Glutamatergic neuron (in vitro differentiated cells): ENCODE results near the gene PRPH2. TPM values are rescaled to one million over a fixed set of nuclear protein-coding genes. Genes with fewer than 3 reads are reported as not detected.
A peak's percentile ranks its signal among the peaks of the same experiment; 100 is the strongest.

ENCODE experiments used
- DNase-seq: peaks from one replicate; pipeline ENCODE4 v3.0.0; 2022
- H3K27ac Mint-ChIP-seq: one replicate; pipeline ENCODE4 v1.8.0; 2020; ENCODE audit warnings: mild to moderate bottlenecking, mixed read lengths, inconsistent platforms; ENCODE audit not compliant: unreplicated experiment
- H3K27me3 Mint-ChIP-seq: one replicate; pipeline ENCODE4 v1.8.0; 2020; ENCODE audit warnings: mild to moderate bottlenecking, moderate library complexity, mixed read lengths, inconsistent platforms; ENCODE audit not compliant: unreplicated experiment
- H3K36me3 Mint-ChIP-seq: one replicate; pipeline ENCODE4 v1.8.0; 2020; ENCODE audit warnings: mild to moderate bottlenecking, mixed read lengths, inconsistent platforms; ENCODE audit not compliant: unreplicated experiment
- H3K4me1 Mint-ChIP-seq: one replicate; pipeline ENCODE4 v1.8.0; 2020; ENCODE audit warnings: mild to moderate bottlenecking, low read depth, mixed read lengths, inconsistent platforms; ENCODE audit not compliant: unreplicated experiment
- H3K4me3 Mint-ChIP-seq: one replicate; pipeline ENCODE4 v1.8.0; 2020; ENCODE audit warnings: mild to moderate bottlenecking, mixed read lengths, inconsistent platforms; ENCODE audit not compliant: unreplicated experiment
- H3K9me3 Mint-ChIP-seq: one replicate; pipeline ENCODE4 v1.8.0; 2020; ENCODE audit warnings: mild to moderate bottlenecking, moderate library complexity, mixed read lengths, inconsistent platforms; ENCODE audit not compliant: unreplicated experiment
- total RNA-seq: library from RNA; stranded (reverse); fragmentation: NEBNext Ultra II Directional; extraction: Animal tissue kit (Norgen Biotek cat#: 25700); gene quantifications from one replicate; pipeline ENCODE4 v1.2.1, GENCODE V29; 2021; ENCODE audit not compliant: unreplicated experiment
- TF ChIP-seq, protein P1 (sequence below): fragments of 200-600 bp; sonication (generic); IDR thresholded peaks from one replicate; pipeline ENCODE4 v1.5.0; 2021; ENCODE audit not compliant: partially characterized antibody, unreplicated experiment

PRPH2 gene
- total RNA-seq, 1 donor from 2014 or later: not detected

DNA sequence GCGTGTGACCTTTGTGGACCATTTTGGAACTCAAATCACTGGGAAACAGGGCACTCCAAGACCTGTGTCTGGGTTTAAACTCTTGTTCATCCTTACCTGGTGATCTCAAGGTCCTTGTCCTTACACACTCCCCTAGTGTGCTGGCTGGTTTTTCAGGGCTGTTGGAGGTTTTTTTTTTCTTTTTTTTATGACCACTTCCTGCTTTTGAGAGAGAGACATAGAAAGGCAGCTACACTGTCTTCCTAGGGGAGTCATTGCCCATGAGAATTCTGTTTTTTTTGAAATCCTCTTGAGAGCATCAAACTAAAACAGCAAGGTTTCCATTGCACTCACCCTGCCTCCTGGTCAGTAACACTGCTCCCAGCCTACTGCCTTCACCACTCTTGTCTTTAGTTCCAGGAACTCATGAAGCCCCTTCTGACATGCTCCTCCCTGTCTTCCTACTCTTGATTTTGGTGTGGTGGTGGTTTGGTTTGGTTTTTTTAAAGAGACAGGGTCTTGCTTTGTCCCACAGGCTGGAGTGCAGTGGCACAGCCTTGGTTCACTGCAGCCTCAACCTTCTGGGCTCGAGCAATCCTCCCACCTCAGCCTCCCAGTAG, 28.6 kb downstream of the PRPH2 start:
- TF ChIP-seq, protein P1, sequence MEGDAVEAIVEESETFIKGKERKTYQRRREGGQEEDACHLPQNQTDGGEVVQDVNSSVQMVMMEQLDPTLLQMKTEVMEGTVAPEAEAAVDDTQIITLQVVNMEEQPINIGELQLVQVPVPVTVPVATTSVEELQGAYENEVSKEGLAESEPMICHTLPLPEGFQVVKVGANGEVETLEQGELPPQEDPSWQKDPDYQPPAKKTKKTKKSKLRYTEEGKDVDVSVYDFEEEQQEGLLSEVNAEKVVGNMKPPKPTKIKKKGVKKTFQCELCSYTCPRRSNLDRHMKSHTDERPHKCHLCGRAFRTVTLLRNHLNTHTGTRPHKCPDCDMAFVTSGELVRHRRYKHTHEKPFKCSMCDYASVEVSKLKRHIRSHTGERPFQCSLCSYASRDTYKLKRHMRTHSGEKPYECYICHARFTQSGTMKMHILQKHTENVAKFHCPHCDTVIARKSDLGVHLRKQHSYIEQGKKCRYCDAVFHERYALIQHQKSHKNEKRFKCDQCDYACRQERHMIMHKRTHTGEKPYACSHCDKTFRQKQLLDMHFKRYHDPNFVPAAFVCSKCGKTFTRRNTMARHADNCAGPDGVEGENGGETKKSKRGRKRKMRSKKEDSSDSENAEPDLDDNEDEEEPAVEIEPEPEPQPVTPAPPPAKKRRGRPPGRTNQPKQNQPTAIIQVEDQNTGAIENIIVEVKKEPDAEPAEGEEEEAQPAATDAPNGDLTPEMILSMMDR: no peak
- no peaks in the 10 kb centered on the region for H3K4me1 Mint-ChIP-seq
- peaks cover 4% of the 10 kb centered on the region for H3K27me3 Mint-ChIP-seq
- peaks cover under 1% of the 10 kb centered on the region for H3K36me3 Mint-ChIP-seq
- H3K4me3 Mint-ChIP-seq: no peak overlapping the region
- H3K9me3 Mint-ChIP-seq: no peaks in the 10 kb centered on the region
- no peak overlapping the region for H3K27ac Mint-ChIP-seq
- DNase-seq: no peak

DNA sequence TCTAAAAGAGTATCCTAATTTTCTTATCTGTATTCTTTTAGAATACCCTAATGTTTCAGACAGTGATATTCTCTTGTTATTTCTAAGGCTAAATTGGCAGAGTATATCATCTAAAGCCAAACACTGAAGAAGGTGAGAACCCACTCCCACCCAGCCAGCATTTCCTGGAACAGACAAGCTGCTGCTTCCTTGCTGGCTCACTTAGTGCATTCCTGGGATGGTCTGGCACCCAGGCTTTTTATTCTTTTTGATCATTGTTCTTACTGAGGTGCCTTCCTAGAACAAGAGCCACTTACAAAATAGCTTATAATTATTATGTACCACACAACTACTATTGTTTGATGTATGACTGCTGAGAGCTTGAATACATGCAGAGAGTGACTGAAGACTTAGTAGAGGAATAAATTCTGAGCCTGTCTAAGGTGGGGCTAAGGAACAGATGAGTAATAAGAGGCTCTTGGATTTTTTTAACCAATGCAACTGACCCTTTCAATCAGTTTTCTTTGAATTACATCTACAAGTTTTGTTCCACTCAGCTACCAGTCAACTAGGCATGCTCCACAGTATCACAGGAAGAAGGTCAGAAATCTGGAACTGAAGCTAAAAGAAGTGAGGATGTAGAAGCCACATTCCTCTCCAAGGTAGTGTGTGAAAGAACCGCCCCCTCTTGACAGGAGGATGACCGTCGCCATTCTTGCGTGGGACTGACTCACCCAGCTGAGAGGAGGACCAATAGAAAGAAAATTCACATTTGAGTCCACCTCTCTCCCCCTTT, 30.1 kb downstream of the PRPH2 start:
- TF ChIP-seq, protein P1: no peak
- Mint-ChIP-seq H3K4me3 (no peak overlapping the region), H3K27ac (no peak overlapping the region), H3K4me1 (no peaks in the 10 kb centered on the region), H3K36me3 (peaks cover 14% of the 10 kb centered on the region), H3K9me3 (peaks cover 5% of the 10 kb centered on the region), H3K27me3 (peaks cover 1% of the 10 kb centered on the region)
- DNase-seq: no peak

DNA sequence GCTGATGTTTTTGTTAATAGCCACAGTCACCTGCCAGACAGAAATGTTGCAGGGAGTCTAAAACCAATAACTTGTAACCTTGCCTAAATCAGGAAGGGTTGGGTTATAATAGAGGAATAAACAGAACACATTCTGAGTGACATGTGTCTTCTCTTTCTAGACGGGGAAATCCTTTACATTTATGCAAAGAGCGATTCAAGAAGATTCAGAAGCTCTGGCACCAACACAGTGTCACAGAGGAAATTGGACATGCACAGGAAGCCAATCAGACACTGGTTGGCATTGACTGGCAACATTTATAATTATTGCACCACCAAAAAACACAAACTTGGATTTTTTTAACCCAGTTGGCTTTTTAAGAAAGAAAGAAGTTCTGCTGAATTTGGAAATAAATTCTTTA, 31.5 kb downstream of the PRPH2 start:
- no peak for DNase-seq
- H3K4me1 Mint-ChIP-seq: no peaks in the 10 kb centered on the region
- H3K27me3 Mint-ChIP-seq: peaks cover 1% of the 10 kb centered on the region
- no peak overlapping the region for H3K4me3 Mint-ChIP-seq
- H3K9me3 Mint-ChIP-seq: peaks cover 7% of the 10 kb centered on the region
- H3K27ac Mint-ChIP-seq: no peak overlapping the region
- TF ChIP-seq, protein P1: no peak
- peaks cover 17% of the 10 kb centered on the region for H3K36me3 Mint-ChIP-seq

DNA sequence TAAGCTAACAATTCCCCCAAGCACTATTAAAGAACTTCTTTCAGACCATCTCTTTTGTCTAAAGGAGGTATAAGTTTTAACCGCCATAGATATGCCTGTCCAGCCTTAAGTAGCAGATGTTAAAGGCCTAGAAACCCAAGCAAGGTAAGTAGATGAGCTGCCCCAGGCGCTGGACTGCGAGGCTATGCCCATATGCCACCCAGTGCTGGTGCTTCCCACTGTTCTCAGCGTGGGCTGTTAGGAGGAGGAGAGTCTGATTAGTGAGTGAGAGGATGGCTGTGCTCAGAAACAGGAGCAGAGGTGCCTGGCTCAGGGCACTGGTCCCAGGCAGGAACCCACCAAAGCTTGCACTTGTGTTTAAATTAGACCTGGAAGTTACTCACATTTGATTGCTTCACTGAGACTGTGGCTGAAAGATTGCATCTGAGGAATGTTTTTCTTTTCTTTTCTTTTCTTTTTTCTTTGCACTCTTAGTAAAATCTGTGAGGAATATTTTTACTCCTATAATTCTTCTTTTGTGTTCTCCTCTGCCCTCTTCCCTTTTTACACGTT, 32.2 kb downstream of the PRPH2 start:
- Mint-ChIP-seq H3K27ac (peak overlapping the region; percentile 43), H3K4me3 (no peak overlapping the region), H3K4me1 (no peaks in the 10 kb centered on the region), H3K36me3 (peaks cover 17% of the 10 kb centered on the region), H3K9me3 (peaks cover 7% of the 10 kb centered on the region), H3K27me3 (peaks cover 1% of the 10 kb centered on the region)
- DNase-seq: no peak
- TF ChIP-seq, protein P1: no peak

DNA sequence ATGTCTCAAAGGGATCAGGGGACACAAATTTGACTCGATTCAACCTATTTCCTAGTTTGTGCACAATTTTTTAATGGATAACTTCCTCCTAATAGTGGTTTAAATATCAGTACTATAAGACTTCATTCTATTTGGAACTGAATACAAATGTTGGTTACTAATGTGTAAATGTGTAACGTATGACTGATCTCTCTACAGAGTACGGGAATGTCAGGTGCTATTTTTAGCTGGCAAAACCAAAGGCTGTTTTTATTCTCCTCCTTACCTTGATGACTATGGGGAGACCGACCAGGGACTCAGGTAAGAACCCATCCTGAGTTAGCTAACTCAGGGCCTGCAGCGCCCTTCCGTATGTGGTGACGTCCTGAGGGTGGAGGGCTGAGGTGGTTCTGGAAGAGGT, 33.0 kb downstream of the PRPH2 start:
- no peak for DNase-seq
- Mint-ChIP-seq H3K27me3 (peaks cover 1% of the 10 kb centered on the region), H3K4me3 (no peak overlapping the region), H3K27ac (no peak overlapping the region), H3K4me1 (no peaks in the 10 kb centered on the region), H3K36me3 (peaks cover 17% of the 10 kb centered on the region), H3K9me3 (peaks cover 7% of the 10 kb centered on the region)
- TF ChIP-seq, protein P1: no peak
